HG03342 (cell line): ENCODE results near the gene CYTH2.

Experiments used
- ATAC-seq: cut with Tn5 transposase; IDR thresholded peaks from one replicate; pipeline ENCODE4 v1.9.1; 2021; ENCODE audit warnings: mild to moderate bottlenecking, moderate library complexity; ENCODE audit not compliant: unreplicated experiment

Gene CYTH2

DNA sequence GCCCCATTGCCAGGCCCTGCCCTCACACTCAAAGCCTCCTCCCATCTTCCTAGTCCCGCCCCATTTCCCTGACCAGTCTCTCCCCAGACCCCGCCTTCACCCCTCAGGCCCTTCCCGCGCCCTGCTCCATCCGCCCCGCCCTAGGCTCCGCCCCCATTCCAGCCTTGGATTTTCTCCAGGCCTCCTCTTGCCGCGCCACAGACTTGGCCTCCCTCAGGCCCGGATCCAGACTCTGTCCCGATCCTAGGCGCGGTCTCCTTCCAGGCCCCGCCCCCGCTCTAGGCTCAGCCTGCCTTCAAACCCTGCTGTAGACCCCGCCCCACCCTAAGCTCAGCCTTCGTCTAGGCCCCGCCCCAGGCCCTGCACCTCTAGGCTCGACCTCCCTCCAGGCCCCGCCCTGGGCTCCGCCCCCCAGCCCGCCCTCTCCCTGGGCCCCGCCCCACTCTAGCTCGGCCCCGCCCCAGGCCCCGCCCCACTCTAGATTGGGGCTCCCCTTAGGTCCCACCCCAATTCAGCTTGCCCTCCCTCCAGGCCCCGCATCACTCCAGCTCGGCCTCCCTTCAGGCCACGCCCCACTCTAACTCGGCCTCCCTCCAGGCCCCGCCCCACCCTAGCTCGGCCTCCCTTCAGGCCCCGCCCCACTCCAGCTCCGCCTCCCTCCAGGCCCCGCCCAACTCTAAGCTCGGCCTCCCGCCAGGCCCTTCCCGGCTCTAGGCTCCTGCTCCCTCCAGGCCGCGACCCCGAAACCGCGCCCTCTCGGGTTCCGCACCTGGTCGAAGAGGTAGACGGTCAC, 24.0 kb downstream of the CYTH2 start:
- ATAC-seq = peak; percentile 54

DNA sequence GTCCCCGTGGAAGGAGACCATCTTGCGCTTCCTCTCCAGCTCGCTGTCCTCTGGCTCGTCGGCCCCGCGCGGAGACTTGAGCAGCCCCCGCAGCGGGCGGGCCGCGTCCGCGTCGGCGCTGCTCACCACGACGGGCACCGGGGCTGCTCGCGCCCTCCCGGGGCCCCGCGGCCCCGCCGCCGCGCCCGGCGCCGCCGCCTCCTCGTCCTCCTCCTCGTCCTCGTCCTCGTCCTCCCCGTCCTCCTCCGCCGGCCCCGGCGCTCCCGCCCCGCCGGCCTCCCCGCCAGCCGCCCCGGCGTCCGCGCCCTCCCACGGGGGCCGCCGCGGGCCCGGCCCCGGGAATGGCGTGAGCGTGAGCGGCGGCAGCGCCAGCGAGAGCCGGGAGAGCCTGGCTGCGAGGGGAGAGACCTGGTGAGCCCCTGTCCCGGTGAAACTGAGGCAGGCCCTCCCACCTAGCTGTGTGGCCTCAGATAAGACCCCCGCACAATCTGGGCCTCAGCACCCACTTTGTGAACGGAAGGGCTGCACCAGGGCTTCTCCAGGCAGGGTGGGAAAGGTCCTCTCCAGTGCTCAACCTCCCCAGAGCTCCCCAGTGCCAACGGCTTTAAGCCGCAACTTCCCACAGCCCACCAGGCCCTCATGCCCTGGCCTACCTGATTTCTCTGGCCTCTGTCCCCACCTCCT, 24.7 kb downstream of the CYTH2 start:
- ATAC-seq = peak; percentile 2

DNA sequence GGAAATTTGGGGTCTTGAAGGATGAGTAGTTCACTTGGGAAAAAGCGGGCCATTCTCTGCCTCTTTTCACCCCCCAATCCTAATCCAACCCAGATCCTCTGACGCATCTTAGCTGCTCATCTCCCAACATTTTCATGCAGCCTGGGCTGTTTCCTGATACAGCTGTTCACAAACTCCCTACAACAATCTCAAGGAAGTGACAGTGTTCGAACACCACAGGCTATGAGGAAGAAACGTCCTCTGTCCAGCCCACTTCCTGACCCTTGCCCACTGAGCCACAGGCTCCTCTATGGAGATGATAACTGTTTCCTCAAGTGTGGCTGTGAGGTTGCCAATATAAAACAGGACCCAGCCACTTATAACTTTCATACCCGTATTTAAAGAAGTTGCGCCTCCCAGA, 26.2 kb downstream of the CYTH2 start:
- no peak for ATAC-seq

DNA sequence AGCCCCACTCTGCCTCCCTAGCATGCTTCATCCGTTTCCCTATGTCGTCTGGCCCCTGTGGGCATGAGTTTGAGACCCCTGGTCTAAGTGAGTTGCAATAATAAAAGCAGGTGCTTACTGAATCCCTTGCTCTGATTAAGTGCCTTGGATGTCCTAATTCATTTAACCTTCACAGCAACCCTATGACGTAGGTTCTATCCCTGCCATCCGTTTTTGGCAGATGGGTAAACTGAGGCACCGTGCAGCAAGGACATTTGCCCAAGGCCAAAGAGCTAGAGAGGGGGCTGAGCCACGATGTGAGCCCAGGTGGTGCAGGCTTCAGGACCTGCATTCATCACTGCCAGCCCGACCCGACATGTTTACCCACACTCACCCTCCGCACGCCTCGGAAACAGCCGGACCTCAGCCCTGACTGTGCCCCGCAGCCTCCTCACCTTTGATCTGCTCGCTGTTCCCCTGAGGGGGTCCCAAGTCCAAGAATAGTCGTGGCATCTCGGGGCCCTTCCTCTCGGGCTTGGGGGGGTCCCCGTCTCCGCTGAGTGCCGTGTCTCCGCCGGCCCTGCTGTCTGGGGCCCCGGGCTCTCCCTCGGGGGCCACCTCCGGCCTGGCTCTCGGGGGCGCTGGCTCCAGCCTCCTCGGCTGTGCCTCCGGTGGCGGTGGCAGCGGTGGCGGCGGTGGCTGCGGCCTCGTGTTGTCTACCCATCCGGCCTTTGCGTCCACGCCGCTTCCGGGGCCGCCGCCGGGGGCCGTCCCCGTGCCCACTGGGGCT, 28.0 kb downstream of the CYTH2 start:
- ATAC-seq = no peak

DNA sequence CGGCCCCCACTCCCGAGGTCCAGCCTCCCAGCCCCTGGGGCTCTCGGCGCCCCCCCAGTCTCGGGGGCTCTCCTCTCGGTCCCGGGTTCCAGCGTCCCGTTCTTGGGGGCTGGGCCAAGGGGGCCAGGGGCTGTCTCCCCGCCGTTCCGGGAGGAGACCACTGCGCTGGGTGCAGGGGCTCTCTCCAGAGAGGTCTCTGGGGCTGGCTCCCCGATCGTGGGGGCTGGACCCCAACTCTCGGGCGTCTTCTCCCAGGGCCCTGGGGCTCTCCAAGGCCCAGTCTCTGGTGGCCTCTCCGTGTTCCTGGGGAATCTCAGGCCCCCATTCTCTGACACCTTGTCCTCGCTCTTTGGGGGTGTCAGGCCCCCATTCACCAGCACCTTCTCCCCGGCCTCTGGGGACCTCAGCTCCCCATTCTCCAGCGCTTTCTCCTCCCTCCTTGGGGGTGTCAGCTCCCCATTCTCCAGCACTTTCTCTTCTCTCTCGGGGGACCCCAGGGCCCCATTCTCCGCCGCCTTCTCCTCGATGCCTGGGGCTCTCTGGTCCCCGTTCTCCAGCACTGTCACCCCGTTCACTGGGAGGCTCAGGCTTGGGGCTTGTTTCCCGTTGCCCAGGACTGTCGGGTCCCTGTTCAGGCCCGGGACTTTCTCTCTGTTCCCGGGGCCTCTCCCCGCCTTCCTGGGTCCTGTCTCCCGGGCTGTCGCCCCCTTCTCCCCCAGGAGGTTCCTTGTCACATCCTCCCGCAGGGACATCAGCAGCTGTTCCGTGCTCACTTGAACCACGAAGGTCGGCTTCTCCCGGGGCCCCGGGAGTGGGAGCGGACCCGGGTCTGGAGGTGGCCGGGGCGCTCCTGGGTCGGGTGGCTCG, 28.8 kb downstream of the CYTH2 start:
- ATAC-seq = no peak

DNA sequence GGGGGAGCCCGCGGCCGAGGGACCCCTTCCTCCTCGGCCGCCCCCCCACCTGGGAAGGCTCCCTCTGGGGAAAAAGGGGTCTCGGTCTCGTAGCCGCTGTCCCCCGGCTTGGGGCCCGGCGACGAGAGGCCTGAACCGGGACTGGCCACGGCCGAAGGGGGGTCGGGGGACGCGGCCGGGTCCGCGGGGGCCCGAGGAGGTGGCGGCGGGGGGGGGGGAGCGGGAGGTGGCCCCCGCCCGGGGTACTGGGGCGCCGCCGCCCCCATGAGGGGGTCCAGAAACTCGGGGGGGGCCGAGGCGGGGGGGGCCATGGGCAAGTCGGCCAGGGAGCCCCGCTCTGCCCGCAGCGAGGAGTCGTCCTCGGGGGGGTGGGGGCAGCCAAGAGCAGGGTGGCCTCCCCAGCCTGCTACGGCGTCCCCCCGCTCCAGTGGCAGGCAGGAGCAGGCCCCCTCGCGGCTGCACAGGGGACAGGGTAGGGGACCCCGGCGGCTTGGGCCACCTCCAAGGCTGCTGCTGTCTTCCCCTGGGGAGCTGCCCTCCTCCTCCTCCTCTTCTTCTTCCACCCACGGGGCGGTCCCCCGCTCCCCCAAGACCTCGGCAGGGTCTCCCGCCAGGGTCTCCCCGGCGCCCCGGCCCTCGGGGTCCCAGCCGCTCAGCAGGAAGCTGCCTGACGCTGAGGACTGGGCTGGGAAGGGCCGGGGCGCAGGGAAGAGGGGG, 29.6 kb downstream of the CYTH2 start:
- no peak for ATAC-seq

DNA sequence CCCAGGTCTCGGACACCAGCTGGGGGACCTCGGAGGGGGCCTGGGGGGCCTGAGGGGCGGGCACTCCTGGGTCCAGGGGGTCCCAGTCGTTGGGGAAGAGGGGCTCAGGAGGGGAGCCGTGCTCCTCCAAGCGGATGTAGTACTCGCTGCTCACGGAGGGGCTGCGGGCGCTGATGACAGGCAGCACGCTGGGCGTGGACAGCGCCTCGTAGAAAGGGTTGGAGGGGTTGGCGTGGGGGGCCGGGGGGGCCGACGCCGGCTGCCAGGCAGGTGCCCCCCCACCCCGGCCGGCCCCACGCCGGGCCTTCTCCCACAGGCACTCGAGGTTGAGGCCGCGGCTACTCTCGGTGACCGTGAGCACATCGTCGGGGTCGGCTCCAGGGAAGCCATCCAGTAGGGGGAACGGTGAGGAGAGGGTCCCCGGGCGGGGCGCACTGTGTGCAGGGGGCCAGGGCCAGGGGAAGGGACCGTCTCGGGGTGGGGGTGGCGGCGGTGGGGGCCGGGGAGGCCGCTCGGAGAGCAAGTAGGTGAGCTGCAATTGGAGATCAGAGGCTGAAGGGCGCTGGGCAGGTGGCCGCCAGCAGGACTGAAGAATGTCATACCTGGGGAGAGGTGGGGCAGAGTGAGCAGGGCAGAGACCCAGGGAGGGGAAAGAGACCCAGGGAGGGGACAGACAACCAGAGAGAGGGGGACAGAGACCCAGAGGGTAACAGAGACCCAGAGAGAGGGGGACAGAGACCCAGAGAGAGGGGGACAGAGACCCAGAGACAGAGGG, 30.3 kb downstream of the CYTH2 start:
- ATAC-seq = no peak

DNA sequence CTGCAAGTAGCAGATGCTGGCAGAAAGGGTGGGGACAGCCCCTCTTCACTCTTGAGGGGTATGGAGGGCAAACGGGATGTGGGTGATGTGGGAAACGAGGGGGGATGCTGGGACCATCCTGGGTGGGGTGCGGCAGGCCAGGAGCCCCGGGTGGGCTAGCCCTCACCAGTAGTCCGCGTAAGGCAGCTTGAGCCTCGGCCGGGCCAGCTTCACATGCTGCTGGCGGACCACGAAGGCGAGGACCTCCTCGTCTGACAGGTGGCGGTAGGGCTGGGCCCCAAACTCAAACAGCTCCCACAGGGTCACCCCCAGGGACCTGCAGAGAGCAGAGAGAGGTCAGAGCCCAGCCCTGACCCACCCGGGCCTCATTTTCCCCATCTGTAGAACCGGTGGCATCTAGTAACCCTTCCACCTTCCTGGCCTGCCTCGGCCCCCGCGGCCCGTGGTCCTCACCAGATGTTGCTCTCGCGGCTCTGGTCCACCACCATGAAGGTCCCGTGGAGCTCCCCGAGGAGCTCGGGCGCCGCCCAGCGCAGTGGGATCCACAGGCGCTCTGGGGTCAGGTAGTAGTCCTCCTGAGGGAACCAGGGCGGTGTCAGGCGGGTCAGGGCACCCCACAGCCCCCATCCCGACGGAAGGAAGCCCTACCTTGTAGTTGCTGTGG, 31.8 kb downstream of the CYTH2 start:
- no peak for ATAC-seq

DNA sequence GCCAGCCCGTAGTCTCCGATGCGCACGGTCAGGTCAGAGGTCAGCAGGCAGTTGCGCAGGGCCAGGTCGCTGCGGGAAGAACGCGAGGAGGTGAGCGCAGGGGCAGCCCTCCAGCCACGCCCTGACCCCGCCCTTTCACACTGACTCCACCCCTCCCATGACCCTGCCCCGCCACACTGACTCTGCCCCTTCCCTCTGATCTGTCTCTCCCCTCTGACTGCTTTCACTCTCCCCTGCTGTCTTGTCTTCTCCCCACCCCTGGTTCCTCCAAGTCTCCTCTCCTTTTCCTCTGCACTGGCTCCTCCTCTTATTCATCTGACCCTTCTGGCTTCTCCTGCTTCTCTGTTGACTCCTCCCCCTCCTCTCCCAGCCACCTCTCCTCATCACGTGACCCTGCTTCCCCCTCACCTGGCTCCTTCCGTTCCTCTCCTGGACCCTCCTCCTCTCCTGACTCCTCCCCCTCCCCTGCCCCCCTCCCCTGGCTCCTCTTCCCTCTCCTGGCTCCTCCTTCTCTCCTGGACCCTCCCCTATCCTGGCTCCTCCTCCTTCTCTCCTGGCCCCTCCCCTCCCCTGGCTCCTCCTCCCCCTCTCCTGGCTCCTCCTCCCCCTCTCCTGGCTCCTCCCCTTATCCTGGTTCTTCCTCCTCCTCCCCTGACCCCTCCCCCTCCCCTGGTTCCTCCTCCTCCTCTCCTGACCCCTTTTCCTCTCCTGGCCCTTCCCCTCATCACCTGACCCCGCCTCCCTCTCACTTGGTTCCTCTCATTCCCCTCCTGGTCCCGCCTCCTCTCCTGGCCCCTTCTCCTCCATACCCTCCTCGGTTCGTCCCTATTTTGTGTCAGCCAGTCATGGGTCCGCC, 32.6 kb downstream of the CYTH2 start:
- no peak for ATAC-seq

DNA sequence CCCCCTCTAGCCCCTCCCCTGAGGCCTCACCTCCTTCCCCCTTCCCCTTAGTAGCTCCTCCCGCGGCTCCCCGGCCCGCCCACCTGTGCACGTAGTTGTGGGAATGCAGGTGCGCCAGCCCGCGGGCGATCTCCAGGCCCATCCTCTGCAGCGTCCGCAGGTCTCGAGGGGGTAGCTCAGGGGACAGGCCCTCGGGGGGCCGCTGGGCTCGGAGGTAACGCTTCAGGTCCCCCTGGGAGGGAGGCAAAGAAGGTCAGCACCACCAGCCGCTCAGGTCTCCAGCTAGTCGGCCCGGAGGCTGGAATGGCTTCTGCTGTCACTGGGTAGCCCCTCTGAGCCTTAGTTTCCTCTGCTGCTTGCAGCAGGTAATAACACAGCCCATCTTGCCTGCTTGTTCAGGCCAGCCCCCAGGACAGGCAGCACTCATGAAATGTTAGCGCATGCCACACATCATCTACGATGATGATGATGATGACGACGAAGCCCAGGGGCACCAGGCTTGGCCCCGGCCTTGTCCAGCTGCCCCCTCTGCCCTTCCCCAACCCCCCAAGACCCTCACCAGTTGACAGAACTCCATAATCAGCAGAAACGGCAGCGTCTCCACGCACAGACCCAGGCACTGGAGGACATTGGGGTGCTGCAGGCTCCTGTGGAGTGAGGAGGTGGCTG, 33.3 kb downstream of the CYTH2 start:
- ATAC-seq = no peak

DNA sequence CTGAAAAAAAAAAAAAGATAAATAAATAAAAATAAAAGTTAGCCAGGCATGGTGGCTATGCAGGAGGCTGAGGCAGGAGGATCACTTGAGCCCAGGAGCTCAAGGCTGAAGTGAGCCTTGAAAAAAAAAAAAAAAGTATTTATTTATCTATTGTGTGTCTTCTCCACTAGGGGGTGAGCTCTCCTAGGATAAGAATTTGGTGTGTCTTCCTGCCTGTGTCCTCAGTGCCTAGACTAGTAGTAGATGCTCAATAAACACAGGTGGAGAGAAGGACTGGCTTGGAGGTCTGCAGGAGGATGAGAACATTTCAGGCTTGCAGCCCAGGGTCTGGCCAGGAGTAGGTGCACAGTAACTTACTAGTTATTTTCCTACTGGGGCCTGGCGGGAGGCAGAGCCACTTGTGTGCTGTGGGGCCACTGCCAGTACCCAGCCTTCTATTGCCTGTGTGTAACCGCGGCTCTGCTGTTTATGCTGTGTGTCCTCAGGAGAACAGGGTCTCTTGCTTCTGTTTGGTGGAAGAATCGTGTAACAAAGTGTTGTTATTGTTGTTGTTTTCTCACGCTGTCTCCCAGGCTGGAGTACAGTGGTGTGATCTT, 37.1 kb downstream of the CYTH2 start:
- no peak for ATAC-seq

DNA sequence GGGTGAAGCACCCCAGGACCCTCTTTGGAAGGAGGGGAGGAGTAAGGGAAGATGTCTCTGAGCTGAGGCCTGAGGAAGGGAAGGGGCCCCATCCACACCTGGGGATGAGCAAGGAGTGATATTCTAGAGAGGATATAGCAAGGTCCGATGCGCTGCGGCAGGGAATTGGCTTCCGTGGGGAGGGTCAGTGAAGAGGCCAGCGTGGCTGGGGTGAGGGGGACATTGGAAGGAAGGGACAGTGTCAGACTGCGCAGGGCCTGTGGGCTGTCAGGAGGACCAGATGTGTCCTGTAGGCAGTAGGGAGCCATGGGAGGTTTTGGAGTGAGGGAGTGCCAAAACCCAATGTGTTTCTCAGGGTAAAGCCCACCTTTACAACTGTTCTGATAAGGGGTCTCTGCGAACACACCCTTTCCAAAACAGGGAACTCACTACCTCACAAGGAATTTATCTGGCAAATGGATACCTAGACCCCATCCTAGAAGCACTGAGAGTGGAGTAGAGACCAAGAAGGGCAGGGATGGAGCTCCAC, 38.8 kb downstream of the CYTH2 start:
- ATAC-seq = no peak

DNA sequence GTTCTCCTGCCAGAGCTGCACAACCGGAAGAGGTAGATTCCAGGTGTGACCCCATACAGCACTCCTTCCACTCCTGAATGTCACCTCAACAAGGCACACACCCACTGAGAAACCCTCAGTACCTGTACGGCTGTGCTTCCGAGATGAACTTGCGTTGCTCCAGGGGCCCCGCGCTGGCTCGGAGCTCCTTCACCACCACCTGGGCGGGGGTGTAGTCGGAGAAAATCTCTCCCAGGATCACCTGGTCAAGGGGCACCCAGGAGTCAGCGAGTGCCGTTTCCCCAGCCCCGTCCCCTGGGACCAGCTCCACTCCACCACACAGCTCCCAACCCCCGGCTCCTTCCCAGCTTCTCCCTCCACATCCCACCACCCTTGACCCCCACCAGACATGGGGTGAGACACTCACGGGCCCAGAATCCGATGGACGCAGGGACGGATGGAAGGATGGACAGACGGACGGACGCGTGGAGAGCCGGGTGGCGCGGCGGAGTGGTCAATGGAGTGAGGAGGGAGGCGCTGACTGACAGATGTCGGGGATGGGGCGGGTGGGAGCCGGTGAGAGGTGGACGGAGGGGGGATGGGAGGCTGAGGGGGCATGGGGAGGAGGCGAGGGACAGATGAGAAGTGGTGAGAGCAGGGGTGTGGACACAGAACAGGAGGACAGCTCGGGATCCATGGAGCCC, 39.7 kb downstream of the CYTH2 start:
- ATAC-seq = no peak

DNA sequence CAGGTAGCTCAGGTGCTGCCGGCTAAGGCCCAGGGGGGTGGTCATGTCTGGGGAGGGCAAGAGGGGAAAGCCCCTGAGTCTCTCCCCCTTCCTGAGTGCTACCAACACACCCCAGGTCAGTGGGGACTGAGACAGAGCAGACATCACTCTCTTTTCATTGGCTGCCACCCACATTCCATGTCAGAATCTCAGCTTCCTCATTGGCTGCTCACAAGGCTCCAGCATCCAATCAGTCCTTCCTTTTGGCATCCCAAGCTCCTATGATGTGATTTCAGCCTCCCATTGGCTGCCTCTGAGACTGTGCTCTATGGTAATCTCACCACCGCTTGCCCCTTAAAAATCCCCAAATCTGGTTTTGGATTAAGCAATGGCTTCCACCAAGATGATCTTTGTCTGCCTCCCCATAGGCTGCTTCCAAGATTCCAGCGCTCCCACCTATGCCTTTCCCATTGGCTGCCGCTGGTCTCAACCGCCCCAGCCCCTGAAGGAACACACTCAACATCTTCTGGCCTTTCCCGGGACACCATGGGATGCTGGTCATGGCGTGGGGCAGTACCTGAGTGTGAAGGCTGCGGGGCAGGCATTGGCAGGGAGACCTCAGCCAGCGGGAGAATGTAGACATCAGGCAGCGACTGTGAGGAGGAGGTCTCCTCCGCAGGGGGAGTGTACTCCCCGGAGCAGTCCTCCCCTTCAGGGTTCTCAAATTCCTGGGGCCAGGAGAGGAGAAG, 40.5 kb downstream of the CYTH2 start:
- ATAC-seq = no peak

DNA sequence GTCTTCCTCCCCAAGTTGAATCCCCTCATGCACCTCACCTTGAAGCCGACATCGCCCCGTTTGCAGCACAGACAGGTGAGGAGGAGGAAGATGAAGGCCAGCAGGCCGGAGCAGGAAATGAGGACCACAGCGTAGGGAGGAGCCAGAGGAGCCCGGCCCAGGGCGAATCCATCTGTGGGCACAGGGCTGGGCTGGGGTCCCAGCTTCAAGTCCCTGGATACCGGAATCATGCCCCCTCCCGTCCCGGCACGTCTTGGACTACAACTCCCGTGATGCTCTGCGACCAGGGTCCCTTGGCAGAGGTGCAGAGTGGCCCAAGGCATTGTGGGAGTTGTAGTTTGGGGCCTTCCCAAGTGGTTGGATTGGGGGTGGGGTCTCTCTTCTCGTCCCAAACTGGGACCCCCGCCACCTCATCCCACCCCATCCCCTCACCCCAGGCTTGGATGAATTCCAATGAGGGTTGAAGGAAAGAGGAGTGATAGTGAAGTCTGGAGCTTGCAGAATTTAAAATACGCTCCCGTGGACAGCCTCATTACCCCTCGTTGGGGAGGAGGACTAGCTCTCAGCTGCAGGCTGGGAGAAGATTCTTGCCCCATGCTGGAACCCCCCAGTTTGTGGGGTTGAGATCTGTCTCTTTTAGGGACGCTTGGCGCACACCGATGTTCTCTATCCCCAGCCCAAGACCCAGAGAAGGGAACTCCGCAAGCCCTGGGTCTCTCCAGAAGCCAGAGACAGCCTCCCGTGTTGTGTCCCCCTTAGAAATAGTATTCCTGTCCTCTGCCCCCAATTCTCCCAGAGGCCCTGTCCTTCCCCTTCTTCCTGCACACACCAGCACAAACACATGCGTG, 41.5 kb downstream of the CYTH2 start:
- no peak for ATAC-seq
